Measurements from ENCODE around the gene FGD4. TPM values are rescaled to one million over a fixed set of nuclear protein-coding genes. Genes with fewer than 3 reads are reported as not detected.
A peak's percentile ranks its signal among the peaks of the same experiment; 100 is the strongest.
"Not testable (repeated sequence)": the region's sequence is repeated elsewhere in the genome, so short reads cannot be mapped to it uniquely, and the experiment has no call there.

The FGD4 gene
- total RNA-seq, 4 donors from 2014 or later = 85.8 to 135 (median 123) TPM

DNA sequence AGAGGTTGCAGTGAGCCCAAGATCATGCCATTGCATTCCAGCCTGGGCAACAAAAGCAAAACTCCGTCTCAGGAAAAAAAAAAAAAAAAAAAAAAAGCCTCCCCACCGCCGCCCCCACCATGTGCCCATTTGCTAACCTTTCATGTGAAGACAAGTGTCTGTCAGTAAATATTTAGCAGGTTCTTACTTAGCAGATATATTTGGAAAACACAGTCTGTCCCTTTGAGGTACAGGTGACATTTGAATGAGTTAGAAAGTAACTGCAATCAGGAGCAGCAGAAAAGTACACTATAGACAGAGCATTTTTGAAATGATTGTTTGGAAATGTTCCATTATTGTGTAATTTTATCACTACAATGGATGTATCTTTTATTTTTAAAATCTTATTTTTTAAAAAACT is 119.7 kb downstream of the FGD4 start:
- DNase-seq = no peak
- TF ChIP-seq POLR2A (IDR thresholded peaks at IDR 0.05) = no peak
- TF ChIP-seq, protein P1, sequence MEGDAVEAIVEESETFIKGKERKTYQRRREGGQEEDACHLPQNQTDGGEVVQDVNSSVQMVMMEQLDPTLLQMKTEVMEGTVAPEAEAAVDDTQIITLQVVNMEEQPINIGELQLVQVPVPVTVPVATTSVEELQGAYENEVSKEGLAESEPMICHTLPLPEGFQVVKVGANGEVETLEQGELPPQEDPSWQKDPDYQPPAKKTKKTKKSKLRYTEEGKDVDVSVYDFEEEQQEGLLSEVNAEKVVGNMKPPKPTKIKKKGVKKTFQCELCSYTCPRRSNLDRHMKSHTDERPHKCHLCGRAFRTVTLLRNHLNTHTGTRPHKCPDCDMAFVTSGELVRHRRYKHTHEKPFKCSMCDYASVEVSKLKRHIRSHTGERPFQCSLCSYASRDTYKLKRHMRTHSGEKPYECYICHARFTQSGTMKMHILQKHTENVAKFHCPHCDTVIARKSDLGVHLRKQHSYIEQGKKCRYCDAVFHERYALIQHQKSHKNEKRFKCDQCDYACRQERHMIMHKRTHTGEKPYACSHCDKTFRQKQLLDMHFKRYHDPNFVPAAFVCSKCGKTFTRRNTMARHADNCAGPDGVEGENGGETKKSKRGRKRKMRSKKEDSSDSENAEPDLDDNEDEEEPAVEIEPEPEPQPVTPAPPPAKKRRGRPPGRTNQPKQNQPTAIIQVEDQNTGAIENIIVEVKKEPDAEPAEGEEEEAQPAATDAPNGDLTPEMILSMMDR (IDR thresholded peaks at IDR 0.05) = no peak
- Histone ChIP-seq H3K27me3 (no peaks in the 10 kb centered on the region), H3K9me3 (no peaks in the 10 kb centered on the region), H3K4me1 (peaks cover 0 to 4% (median 0%) of the 10 kb centered on the region in 4 donors), H3K36me3 (no peaks in the 10 kb centered on the region), H3K4me3 (no peak overlapping the region), H3K27ac (no peak overlapping the region)

DNA sequence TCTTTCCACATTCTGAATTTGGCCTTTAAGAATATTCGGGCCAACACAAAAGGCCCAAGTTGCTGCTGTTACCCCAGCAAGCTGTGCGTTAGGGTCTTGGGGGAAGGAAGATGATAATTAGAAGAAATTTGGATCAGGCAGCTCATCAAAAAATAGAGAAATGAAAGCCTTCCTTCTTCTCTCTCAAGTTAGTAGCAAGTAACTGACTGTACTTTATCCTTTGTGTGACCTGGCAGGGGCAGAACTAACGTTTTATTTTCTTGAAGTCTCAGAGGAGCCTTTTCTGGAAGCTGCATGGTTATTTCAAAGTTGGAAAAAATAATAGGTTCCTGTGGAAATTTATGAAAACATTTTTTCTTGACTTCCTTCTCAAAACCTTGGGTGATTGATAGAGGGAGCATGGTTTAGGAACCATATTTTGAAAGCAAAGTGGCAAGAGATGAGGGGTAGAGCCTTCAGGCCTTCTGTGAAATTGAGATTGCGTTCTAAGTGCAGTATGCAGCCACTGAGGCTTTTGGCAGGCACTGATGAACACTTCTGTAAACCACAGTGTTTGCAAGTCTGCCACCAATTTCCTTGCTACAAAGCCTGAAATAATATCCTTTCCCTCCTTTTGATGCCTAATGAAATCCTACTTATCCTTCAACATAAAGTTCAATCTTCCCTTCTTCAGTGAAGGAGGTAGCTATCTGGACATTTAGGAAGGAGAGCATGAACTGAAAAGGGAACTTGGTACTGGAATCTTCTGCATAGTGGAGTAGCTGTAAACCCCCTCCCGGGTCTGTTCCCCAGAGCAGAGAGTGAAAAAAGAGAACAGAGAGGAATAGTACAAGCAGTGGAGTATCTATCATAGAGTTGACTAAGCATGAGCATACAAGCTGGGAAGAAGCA is 123.2 kb downstream of the FGD4 start:
- H3K36me3 ChIP-seq = no peaks in the 10 kb centered on the region
- TF ChIP-seq, protein P1 (IDR thresholded peaks at IDR 0.05) = no peak
- TF ChIP-seq POLR2A (IDR thresholded peaks at IDR 0.05) = no peak
- DNase-seq = no peak
- peaks cover 0 to 4% (median 0%) of the 10 kb centered on the region in 4 donors for H3K4me1 ChIP-seq
- H3K27ac ChIP-seq = peak overlapping the region in 3 of 4 donors; percentile 23 to 57 (median 30)
- H3K4me3 ChIP-seq = no peak overlapping the region
- no peaks in the 10 kb centered on the region for H3K9me3 ChIP-seq
- H3K27me3 ChIP-seq = no peaks in the 10 kb centered on the region

DNA sequence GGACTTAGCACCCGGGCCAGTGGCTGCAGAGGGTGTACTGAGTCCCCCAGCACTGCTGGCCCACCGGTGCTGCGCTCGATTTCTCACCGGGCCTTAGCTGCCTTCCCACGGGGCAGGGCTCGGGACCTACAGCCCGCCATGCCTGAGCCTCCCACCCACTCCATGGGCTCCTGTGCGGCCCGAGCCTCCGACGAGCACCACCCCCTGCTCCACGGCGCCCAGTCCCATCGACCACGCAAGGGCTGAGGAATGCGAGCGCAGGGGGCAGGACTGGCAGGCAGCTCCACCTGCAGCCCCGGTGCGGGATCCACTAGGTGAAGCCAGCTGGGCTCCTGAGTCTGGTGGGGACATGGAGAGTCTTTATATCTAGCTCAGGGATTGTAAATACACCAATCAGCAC is 126.4 kb downstream of the FGD4 start:
- H3K4me1 ChIP-seq, H3K27me3 ChIP-seq, DNase-seq, H3K36me3 ChIP-seq, H3K27ac ChIP-seq, H3K9me3 ChIP-seq, H3K4me3 ChIP-seq: not testable (repeated sequence)

DNA sequence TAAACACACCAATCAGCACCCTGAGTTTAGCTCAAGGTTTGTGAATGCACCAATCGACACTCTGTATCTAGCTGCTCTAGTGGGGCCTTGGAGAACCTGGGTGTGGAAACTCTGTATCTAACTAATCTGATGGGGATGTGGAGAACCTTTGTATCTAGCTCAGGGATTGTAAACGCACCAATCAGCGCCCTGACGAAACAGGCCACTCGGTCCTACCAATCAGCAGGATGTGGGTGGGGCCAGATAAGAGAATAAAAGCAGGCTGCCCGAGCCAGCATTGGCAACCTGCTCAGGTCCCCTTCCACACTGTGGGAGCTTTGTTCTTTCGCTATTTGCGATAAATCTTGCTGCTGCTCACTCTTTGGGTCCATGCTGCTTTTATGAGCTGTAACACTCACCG is 127.0 kb downstream of the FGD4 start:
- not testable (repeated sequence) for H3K27me3 ChIP-seq, DNase-seq, H3K36me3 ChIP-seq, H3K4me3 ChIP-seq, H3K27ac ChIP-seq, H3K4me1 ChIP-seq, H3K9me3 ChIP-seq

DNA sequence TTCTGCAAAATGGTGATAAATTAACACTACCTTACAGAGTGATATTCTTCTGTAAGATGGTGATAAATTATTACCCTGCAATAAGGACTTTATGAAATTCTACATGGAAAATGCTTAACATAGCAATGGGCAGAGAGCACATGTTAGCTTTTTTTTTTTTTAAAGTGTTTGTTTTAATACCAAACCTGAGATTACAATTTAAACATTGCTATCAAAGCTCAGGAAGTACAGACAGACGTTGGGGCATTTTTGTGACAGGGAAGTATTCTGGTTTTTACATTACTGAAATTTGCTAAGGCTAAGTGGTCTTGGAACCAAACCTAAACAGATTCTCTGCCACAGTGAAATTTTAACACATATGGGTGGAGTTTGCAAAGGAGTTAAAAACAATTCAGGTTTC is 133.1 kb downstream of the FGD4 start:
- H3K36me3 ChIP-seq = no peaks in the 10 kb centered on the region
- H3K4me1 ChIP-seq = peaks cover 0 to 9% (median 6%) of the 10 kb centered on the region in 4 donors
- no peaks in the 10 kb centered on the region for H3K27me3 ChIP-seq
- no peaks in the 10 kb centered on the region for H3K9me3 ChIP-seq
- no peak overlapping the region for H3K4me3 ChIP-seq
- H3K27ac ChIP-seq = no peak overlapping the region
- no peak for DNase-seq
- TF ChIP-seq POLR2A (IDR thresholded peaks at IDR 0.05) = no peak
- TF ChIP-seq, protein P1 (IDR thresholded peaks at IDR 0.05) = no peak

DNA sequence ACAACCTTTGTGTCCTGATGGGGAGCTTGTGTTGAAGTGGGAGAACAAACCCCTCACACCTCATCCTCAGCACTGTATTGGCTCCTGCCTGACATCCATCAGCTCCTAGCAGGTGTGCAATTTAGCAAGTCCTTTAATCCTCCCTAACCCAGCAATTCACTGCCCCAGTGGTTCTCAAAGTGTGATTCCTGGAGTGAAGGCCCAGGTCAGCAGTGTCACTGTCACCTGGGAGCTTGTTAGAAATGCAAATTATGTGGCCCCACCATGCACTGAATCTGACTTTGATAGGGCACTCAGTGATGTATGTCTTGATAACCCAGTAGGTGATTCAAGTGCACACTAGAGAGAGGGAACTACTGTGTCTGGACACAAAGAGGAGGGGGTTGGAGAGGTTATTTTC is 133.6 kb downstream of the FGD4 start:
- H3K36me3 ChIP-seq = no peaks in the 10 kb centered on the region
- DNase-seq = no peak
- H3K27me3 ChIP-seq = no peaks in the 10 kb centered on the region
- peak overlapping the region; percentile 27 to 77 (median 49) for H3K27ac ChIP-seq
- H3K4me1 ChIP-seq = peaks cover 0 to 9% (median 6%) of the 10 kb centered on the region in 4 donors
- H3K9me3 ChIP-seq = no peaks in the 10 kb centered on the region
- TF ChIP-seq, protein P1 (IDR thresholded peaks at IDR 0.05) = no peak
- TF ChIP-seq POLR2A (IDR thresholded peaks at IDR 0.05) = no peak
- H3K4me3 ChIP-seq = no peak overlapping the region

DNA sequence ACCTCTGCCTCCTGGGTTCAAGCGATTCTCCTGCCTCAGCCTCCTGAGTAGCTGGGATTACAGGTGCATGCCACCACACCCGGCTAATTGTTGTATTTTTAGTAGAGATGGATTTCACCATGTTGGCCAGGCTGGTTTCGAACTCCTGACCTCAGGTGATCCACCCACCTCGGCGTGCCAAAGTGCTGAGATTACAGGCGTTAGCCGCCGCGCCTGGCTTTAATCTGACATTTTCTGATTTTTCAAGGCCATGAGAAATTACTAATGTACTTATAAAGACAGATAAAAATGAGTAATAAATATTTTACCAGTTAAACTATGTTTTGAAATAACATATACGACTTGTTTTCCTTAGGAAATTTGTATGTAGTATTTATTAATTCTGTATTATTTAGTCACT is 134.1 kb downstream of the FGD4 start:
- not testable (repeated sequence) for H3K4me3 ChIP-seq, H3K27me3 ChIP-seq, DNase-seq, H3K4me1 ChIP-seq, H3K36me3 ChIP-seq, H3K9me3 ChIP-seq
- peak overlapping the region in 3 of 4 donors; percentile 37 to 77 (median 61) for H3K27ac ChIP-seq
